ENCODE data around the gene MRPS7. TPM values are rescaled to one million over a fixed set of nuclear protein-coding genes. Genes with fewer than 3 reads are reported as not detected.

MRPS7 gene
- total and polyA plus RNA-seq, 9 of the 15 experiments (the other 6 are each of a cell fraction or from before 2014, with no cell fraction given), result 107 to 244 (median 132) TPM

DNA sequence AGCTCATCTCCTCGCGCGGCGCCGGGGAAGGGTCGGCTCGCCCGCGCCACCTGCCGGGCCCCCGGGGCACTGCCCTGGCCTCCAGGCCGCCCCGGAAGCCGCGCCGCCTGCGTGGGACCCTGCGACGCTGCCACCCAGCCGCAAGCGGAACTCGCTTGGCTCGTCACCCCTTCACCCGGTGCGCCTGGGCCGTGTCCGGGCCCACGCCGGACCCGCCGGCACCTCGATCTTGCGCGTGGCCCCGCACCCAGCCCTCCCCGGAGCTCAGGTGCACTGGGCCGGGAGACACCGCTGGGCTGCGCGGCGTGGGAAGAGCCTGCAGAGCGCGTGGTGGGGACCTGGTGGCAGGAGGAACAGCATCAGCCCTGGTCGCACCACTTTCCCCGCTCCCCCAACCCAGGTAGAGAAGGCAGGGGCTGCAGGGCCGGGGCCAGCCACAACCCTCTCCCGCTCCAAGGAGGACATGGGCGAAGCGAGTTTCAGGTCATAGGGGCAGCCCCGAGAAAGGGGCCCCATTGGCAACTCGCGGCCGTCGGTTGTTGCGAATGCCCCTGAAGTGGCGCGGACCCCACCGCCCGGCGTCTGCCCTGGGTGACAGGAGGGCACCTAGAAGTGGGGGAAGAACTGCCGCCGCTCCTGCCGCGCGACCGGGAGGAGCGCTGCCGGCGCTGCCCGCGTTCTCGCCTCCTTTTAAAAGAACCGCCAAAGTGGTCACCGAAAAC lies 9.7 kb downstream of the MRPS7 start (continued):
- TF ChIP-seq, protein P1, sequence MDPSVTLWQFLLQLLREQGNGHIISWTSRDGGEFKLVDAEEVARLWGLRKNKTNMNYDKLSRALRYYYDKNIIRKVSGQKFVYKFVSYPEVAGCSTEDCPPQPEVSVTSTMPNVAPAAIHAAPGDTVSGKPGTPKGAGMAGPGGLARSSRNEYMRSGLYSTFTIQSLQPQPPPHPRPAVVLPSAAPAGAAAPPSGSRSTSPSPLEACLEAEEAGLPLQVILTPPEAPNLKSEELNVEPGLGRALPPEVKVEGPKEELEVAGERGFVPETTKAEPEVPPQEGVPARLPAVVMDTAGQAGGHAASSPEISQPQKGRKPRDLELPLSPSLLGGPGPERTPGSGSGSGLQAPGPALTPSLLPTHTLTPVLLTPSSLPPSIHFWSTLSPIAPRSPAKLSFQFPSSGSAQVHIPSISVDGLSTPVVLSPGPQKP (CRISPR knock-in tag; IDR thresholded peaks at IDR 0.05), result no peak
- TF ChIP-seq SMAD1 (IDR thresholded peaks at IDR 0.05; ENCODE audit: low read depth, low read length, partially characterized antibody) (no peak), TFAM (CRISPR knock-in tag; conservative IDR thresholded peaks at IDR 0.05) (no peak), RB1 (IDR thresholded peaks at IDR 0.05; ENCODE audit: low read depth) (peak; percentile 97), HLTF (IDR thresholded peaks at IDR 0.05) (no peak), LARP7 (IDR thresholded peaks at IDR 0.05) (no peak), ZNF140 (CRISPR knock-in tag; IDR thresholded peaks at IDR 0.05) (no peak), ARNT (IDR thresholded peaks at IDR 0.05) (no peak), DIDO1 (tag; IDR thresholded peaks at IDR 0.05; ENCODE audit: low read depth) (no peak), ZNF707 (CRISPR knock-in tag; conservative IDR thresholded peaks at IDR 0.05) (no peak), TAF9B (IDR thresholded peaks at IDR 0.05; ENCODE audit: partially characterized antibody) (no peak), ZBED1 (IDR thresholded peaks at IDR 0.05) (no peak), NFE2L1 (tag; IDR thresholded peaks at IDR 0.05; ENCODE audit: borderline replicate concordance, low read depth) (no peak), ZNF174 (CRISPR knock-in tag; IDR thresholded peaks at IDR 0.05) (no peak), NONO (IDR thresholded peaks at IDR 0.05; ENCODE audit: low read depth in 2 of 2, low read length in 1 of 2) (peak in 1 of 2 experiments; percentile 79; a peak in 2 of 4 replicates), NFRKB (IDR thresholded peaks at IDR 0.05; ENCODE audit: low read depth) (no peak), NFXL1 (CRISPR knock-in tag; IDR thresholded peaks at IDR 0.05) (no peak)
- TF ChIP-seq, protein P2, sequence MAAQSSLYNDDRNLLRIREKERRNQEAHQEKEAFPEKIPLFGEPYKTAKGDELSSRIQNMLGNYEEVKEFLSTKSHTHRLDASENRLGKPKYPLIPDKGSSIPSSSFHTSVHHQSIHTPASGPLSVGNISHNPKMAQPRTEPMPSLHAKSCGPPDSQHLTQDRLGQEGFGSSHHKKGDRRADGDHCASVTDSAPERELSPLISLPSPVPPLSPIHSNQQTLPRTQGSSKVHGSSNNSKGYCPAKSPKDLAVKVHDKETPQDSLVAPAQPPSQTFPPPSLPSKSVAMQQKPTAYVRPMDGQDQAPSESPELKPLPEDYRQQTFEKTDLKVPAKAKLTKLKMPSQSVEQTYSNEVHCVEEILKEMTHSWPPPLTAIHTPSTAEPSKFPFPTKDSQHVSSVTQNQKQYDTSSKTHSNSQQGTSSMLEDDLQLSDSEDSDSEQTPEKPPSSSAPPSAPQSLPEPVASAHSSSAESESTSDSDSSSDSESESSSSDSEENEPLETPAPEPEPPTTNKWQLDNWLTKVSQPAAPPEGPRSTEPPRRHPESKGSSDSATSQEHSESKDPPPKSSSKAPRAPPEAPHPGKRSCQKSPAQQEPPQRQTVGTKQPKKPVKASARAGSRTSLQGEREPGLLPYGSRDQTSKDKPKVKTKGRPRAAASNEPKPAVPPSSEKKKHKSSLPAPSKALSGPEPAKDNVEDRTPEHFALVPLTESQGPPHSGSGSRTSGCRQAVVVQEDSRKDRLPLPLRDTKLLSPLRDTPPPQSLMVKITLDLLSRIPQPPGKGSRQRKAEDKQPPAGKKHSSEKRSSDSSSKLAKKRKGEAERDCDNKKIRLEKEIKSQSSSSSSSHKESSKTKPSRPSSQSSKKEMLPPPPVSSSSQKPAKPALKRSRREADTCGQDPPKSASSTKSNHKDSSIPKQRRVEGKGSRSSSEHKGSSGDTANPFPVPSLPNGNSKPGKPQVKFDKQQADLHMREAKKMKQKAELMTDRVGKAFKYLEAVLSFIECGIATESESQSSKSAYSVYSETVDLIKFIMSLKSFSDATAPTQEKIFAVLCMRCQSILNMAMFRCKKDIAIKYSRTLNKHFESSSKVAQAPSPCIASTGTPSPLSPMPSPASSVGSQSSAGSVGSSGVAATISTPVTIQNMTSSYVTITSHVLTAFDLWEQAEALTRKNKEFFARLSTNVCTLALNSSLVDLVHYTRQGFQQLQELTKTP (IDR thresholded peaks at IDR 0.05; ENCODE audit: low read depth in 1 of 2, partially characterized antibody in 2 of 2), result no peak
- TF ChIP-seq, protein P3, sequence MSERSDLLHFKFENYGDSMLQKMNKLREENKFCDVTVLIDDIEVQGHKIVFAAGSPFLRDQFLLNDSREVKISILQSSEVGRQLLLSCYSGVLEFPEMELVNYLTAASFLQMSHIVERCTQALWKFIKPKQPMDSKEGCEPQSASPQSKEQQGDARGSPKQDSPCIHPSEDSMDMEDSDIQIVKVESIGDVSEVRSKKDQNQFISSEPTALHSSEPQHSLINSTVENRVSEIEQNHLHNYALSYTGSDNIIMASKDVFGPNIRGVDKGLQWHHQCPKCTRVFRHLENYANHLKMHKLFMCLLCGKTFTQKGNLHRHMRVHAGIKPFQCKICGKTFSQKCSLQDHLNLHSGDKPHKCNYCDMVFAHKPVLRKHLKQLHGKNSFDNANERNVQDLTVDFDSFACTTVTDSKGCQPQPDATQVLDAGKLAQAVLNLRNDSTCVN (CRISPR knock-in tag; IDR thresholded peaks at IDR 0.05), result no peak
- TF ChIP-seq, protein P4, sequence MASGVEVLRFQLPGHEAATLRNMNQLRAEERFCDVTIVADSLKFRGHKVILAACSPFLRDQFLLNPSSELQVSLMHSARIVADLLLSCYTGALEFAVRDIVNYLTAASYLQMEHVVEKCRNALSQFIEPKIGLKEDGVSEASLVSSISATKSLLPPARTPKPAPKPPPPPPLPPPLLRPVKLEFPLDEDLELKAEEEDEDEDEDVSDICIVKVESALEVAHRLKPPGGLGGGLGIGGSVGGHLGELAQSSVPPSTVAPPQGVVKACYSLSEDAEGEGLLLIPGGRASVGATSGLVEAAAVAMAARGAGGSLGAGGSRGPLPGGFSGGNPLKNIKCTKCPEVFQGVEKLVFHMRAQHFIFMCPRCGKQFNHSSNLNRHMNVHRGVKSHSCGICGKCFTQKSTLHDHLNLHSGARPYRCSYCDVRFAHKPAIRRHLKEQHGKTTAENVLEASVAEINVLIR (CRISPR knock-in tag; IDR thresholded peaks at IDR 0.05), result peak; percentile 90
- TF ChIP-seq, protein P5, sequence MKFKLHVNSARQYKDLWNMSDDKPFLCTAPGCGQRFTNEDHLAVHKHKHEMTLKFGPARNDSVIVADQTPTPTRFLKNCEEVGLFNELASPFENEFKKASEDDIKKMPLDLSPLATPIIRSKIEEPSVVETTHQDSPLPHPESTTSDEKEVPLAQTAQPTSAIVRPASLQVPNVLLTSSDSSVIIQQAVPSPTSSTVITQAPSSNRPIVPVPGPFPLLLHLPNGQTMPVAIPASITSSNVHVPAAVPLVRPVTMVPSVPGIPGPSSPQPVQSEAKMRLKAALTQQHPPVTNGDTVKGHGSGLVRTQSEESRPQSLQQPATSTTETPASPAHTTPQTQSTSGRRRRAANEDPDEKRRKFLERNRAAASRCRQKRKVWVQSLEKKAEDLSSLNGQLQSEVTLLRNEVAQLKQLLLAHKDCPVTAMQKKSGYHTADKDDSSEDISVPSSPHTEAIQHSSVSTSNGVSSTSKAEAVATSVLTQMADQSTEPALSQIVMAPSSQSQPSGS (CRISPR knock-in tag; IDR thresholded peaks at IDR 0.05), result no peak

All from K562 (cell line).